Choroid plexus epithelial cell (primary cell): ENCODE measurements around the gene KCTD12.

Experiments used
- DNase-seq: peaks from one replicate; pipeline ENCODE4 v3.0.0-alpha.2; 2010; ENCODE audit warnings: low read depth
- H3K4me3 ChIP-seq: 2 replicates; pipeline ENCODE4 v1.5.1; 2011; ENCODE audit warnings: low read depth, mild to moderate bottlenecking, control low read depth, low read length, moderate library complexity
- TF ChIP-seq, protein P1 (sequence below): conservative IDR thresholded peaks from 2 replicates; pipeline ENCODE4 v1.5.1; 2011; ENCODE audit warnings: low read depth, mild to moderate bottlenecking, control low read depth, inconsistent platforms, low read length, moderate library complexity

The KCTD12 gene

DNA sequence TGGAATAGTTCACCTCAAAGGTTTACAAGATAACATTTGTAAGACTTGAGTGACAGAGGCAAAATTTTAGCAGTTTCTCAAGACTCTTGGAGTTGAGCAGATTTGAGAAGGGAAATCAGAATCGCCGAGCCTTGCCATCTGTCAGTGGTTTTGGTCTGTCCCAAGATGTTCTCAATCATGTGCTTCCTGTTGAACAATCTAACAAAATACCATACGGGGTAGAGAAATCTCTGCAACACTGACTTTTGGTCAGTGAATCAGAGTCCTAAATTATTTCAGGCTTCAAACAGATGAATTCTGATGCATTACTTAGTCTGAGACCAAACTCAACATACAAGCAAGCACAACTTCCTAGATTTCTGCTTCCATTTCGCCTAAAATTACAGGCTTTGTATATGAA is 3.8 kb downstream of the KCTD12 start:
- DNase-seq, result peak; percentile 82
- TF ChIP-seq, protein P1, sequence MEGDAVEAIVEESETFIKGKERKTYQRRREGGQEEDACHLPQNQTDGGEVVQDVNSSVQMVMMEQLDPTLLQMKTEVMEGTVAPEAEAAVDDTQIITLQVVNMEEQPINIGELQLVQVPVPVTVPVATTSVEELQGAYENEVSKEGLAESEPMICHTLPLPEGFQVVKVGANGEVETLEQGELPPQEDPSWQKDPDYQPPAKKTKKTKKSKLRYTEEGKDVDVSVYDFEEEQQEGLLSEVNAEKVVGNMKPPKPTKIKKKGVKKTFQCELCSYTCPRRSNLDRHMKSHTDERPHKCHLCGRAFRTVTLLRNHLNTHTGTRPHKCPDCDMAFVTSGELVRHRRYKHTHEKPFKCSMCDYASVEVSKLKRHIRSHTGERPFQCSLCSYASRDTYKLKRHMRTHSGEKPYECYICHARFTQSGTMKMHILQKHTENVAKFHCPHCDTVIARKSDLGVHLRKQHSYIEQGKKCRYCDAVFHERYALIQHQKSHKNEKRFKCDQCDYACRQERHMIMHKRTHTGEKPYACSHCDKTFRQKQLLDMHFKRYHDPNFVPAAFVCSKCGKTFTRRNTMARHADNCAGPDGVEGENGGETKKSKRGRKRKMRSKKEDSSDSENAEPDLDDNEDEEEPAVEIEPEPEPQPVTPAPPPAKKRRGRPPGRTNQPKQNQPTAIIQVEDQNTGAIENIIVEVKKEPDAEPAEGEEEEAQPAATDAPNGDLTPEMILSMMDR, result no peak
- H3K4me3 ChIP-seq, result peak overlapping the region; percentile 77

DNA sequence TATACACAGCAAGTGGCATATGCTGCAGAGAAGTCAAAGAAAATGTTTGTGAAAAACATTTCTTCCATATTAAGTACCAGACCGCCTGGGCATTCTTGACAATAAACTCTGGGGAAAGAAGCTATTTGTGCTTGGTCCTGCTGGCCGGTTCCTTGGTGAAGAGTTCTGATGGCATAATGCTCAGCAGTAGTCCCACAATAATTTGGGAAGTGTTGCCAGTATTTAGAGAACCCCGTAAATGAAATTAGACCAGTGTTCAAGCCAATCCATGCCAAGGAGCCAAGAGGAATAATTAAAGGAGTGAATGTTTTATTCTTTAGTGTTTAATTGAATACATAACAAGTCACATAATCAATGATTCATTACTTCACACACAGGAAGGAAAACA is 6.3 kb downstream of the KCTD12 start:
- no peak overlapping the region for H3K4me3 ChIP-seq
- TF ChIP-seq, protein P1, result no peak
- no peak for DNase-seq

DNA sequence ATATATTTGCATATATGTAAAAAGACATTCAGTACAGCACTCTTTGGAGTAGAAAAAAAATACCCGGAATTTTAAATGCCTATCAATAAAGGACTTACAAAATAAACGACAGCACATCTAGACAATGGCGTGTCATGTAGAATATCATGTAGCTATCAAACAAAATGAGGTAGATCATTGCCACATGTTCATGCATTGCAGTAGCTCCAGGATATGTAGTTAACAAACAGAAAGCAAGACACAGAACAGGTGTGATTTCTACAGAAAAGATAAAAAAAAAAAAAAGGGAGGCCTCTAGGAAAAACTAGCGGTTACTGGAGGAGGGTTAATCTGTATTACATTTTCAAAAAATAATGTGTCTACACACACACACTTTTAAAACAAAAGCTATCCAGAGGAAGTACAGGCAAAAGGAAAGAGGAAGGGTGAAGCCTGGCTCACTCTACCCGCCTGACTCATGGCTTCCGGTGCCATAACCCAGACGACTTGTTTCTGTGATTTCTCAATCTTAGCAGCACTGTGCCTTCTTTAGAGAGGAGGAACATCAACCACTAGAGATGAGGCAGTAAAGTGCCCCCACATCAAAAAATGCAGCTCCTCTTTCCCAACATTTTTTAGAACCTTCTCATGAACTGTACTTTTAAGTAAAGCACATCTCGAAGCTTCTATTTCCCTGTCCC is 6.9 kb downstream of the KCTD12 start:
- TF ChIP-seq, protein P1, result no peak
- no peak overlapping the region for H3K4me3 ChIP-seq
- DNase-seq, result peak; percentile 91

DNA sequence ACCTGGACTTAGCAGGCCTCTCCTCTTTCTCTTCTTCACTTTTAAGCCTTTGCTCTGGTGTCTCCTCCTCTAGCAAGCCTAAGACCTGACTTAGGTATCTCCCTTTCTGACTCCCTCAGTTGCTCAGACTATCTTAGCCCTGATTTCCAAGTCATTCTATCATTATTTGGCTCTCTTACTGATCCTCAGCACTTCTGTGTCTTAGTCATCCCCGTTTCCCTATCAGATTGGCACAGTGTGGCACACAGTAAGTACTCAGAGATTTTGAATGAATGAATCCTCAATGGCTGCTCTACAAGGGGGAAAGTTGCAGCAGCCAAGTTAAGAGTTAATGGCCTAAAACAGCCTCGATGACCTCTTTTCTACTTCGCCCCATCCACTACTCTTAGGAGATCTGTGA is 8.2 kb downstream of the KCTD12 start:
- TF ChIP-seq, protein P1, result no peak
- no peak overlapping the region for H3K4me3 ChIP-seq
- DNase-seq, result no peak

DNA sequence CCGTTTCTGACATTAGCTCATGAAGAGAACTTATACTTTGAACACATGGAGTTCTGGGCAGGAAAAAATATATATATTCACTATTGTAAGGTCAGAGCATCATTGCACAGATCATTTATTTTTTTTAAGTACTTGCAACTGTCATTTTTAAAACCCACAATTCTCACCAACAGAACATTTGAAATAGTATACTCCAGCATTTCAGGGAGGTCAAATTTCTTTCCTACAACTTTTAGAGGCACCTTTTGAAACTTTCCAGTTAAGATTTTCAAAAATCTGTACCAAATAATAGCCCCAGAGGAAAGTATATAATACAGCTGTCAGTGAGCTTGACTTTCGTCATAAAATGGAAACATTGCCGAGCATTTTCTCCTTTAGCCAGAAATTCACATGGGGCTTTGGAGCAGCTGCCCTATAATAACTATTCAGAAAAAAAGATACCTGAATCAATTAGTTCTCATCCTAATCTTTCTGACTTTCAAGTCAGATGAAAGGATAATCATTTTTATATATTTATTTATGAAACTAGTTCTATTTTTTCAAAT is 10.9 kb downstream of the KCTD12 start:
- TF ChIP-seq, protein P1, result no peak
- H3K4me3 ChIP-seq, result no peak overlapping the region
- no peak for DNase-seq

DNA sequence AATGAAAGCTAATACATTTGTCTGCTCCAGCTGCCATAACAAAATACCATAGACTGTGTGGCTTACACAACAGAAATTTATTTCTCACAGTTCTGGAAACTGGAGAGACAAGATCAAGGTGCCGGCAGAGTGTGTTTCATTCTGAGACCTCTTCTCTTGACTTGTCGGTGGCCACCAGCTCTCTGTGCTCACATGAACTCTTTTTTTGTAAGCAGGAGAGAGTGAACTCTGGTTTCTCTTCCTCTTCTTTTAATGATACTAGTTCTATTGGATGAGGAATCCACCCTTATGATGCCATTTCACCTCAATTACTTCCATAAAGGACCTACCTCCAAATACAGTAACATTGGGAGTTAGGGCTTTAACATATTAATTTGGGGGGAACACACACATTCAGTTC is 11.7 kb downstream of the KCTD12 start:
- TF ChIP-seq, protein P1, result no peak
- DNase-seq, result no peak

DNA sequence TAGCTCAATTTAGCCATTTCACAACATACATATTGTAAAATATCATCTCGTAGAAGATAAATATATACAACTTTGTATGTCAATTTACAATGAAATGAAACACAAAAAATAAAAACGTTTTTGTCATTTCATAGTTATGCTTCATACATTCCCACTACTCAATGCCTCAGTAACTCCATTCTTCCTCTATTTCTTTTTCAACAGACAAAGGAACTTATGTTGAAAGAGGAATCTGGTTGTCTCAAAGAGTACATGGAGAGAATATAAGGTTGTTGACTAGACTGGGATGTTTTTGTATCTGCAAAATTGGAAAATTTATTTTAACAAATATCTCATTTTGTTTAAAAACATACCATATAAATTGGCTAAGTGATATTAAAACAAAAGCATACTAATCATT is 12.8 kb downstream of the KCTD12 start:
- H3K4me3 ChIP-seq, result no peak overlapping the region
- DNase-seq, result no peak
- TF ChIP-seq, protein P1, result no peak

More for the DNA sequence above, 11.7 kb downstream of the KCTD12 start:
- no peak overlapping the region for H3K4me3 ChIP-seq
